ENCODE results near the gene ATG9B.

Gene ATG9B, protein sequence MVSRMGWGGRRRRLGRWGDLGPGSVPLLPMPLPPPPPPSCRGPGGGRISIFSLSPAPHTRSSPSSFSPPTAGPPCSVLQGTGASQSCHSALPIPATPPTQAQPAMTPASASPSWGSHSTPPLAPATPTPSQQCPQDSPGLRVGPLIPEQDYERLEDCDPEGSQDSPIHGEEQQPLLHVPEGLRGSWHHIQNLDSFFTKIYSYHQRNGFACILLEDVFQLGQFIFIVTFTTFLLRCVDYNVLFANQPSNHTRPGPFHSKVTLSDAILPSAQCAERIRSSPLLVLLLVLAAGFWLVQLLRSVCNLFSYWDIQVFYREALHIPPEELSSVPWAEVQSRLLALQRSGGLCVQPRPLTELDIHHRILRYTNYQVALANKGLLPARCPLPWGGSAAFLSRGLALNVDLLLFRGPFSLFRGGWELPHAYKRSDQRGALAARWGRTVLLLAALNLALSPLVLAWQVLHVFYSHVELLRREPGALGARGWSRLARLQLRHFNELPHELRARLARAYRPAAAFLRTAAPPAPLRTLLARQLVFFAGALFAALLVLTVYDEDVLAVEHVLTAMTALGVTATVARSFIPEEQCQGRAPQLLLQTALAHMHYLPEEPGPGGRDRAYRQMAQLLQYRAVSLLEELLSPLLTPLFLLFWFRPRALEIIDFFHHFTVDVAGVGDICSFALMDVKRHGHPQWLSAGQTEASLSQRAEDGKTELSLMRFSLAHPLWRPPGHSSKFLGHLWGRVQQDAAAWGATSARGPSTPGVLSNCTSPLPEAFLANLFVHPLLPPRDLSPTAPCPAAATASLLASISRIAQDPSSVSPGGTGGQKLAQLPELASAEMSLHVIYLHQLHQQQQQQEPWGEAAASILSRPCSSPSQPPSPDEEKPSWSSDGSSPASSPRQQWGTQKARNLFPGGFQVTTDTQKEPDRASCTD

GRCh38 chr7:151024435-151025056 is at the start of gene ATG9B:
Gene ATG9B (minus strand): TSS chr7:151024494. CDS start chr7:151024423, 71 bp downstream.
- DNase-seq, result no peak

GRCh38 chr7:151073990-151074389 is 49.7 kb upstream of the ATG9B start:
- DNase-seq, result no peak

- no peak for DNase-seq
Observed at GRCh38 chr7:151071032-151071866, 47.0 kb upstream of the ATG9B start.

DNA sequence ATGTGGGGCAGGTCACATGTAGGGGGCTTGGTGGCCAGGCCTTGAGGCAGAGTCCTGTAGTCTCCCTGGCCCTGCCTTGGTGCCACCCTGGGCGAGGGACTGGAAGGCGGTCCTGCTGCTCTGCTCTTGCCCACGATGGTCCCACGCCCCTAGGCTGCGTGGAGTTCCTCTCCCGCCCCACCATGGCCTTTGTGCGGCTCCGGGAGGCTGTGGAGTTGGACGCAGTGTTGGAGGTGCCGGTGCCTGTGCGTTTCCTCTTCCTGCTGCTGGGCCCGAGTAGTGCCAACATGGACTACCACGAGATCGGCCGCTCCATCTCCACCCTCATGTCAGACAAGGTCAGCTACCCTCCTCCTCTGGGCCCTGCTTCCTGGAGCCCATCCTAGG is 46.3 kb upstream of the ATG9B start:
- no peak for DNase-seq

DNA sequence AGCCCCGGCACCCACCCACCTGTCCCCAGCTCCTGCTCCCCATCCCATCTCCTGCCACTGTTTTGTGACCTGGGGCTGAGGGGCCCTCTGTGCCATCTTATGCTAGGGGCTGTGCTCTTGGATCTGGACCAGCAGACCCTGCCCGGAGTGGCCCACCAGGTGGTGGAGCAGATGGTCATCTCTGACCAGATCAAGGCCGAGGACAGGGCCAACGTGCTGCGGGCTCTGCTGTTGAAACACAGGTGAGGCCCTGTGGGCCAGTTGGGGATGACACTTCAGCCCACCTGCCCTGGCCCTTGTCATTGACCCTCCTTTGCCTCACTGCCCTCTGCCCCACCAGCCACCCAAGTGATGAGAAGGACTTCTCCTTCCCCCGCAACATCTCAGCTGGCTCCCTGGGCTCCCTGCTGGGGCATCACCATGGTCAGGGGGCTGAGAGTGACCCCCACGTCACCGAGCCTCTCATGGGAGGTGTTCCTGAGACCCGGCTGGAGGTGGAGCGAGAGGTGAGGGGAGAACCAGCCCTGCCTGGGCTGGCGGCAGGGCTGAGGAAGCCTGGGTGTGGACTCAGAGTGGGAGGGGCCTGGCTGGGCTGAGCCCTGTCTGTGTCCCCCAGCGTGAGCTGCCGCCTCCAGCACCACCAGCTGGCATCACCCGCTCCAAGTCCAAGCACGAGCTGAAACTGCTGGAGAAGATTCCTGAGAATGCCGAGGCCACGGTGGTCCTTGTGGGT is 45.7 kb upstream of the ATG9B start:
- no peak for DNase-seq

- peak; percentile 75 for DNase-seq
Observed at GRCh38 chr7:151068069-151068773, 43.9 kb upstream of the ATG9B start.

- DNase-seq, result no peak
Observed at GRCh38 chr7:151066273-151066974, 42.1 kb upstream of the ATG9B start.

GRCh38 chr7:151065516-151065915 is 41.2 kb upstream of the ATG9B start:
- no peak for DNase-seq

- DNase-seq, result no peak
Observed at GRCh38 chr7:151064993-151065392, 40.7 kb upstream of the ATG9B start.

- no peak for DNase-seq
Observed at GRCh38 chr7:151064454-151064853, 40.2 kb upstream of the ATG9B start.

DNA sequence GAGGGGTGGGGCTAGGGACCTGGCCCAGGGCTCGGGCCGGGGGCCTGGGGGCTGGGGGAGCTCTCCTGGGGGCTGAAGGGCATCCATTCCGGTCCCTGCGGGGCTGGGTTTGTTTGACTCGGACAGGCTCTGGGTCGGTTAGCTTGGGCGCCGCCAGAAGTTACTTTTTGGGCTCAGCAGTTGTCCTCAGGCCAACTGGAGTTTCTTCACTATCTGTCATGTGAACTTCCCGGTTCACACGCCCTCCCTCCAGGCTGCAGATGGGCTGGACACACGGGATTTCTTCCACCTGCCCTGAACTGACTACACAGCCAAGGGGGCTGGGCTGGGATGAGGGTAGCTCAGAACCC is 38.9 kb upstream of the ATG9B start:
- peak; percentile 51 for DNase-seq

- peak; percentile 66 for DNase-seq
Observed at GRCh38 chr7:151062399-151063211, 38.3 kb upstream of the ATG9B start.

- no peak for DNase-seq
Observed at GRCh38 chr7:151062111-151062398, 37.8 kb upstream of the ATG9B start.

DNA sequence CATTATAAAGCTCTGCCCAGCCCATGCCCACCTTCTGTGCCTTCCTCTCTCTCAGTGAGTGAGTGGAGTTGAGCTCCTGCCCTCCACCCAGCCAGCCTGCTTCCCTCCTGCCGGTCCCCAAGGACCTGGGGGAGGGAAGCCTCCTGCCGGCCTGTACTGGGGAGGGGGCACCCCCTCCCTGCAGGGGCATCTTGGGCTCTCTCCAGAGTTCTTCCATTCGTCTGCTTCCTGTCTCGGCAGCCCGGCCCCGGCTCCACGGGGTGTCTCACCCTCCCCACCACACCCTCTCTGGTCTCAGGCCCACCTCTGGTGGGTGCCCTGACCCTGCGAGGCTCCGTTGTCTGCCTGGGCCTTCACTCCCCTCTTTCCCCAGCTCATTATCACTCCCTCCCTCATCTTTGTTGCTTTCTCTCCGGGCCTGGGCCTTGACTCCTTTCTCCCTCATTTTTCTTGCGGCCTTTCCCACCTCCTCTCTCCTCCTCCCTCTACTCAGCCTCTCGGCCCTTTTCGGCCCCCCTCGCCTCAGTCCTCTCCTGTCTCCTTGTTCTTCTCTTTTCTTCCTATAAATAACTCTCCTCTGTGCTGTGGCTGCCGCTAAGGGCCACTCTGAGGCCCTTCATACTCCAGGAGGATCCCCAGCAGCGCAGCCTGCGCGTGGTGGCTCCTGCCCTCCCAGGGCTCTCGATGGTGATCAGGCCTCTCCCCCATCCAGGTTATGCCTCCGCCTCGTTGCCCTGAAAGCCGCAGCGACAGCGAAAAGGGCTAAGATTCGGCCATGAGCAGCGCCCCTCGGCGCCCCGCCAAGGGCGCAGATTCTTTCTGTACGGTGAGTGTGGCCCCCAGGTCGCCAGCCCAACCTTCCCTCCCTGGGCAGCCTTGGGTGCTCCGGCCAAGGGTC is 37.2 kb upstream of the ATG9B start:
- DNase-seq, result no peak

DNA sequence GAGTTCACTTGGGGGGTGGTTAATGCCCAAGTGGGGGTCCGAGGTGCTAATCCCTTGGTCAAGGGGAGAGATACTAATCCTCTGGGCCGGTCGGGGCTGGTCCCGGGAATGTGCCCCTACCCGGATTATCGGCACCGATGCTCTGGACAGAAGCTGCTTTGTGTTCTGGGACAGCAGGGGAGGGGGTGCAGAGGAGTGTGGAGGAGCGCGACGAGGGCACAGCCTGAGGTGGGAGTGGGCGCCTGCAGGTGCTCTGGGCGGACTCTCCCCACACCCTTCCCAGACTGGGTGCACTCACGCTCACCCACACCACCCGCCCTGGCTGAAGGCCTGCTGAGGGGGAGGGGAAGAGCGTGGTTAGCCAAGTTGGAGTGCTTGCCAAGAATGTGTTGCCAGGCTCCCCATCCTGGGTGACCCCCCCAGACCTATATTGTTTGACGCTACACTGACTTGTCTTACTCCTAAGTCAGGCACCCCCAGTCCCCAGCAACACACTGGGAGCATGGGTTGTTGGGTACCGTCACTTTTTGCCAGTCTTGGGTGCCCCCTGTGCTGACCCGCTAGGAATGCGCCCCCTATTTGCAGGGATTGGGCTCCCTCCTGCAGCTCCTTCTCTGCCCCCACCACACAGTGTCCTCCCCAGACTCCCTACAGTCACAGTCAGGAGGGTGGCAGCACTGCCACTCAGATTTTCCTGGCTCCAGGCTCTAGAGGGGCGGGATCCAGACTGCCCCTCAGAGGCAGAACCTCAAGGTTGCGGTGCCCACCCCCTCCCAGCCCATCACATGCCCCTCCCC is 36.3 kb upstream of the ATG9B start:
- peak; percentile 60 for DNase-seq

DNA sequence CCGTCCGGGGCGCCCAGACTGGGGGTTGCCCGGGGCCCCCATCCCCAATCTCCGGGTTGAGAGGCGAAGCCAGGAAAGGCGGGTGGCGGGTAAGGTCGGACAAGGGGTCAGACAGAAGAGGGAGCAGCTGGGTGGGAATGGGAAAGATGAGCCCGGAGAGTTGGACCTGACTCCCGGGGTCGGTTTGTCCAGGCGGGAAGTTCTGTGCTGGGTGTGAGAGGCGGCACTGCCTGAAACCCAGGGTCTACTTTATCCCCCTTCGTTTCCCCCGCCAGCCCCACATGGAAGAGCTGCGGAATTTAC is 35.8 kb upstream of the ATG9B start:
- DNase-seq, result no peak

GRCh38 chr7:151059367-151060112 is 35.2 kb upstream of the ATG9B start, which contains the start of gene SLC4A2:
Gene SLC4A2 (plus strand): TSS chr7:151059589. CDS start chr7:151061988, 2,399 bp downstream.
- peak; percentile 76 for DNase-seq

Data from EL (cell line).